Stimulated activated CD4-positive, alpha-beta T cell treated with anti-CD3 and anti-CD28 coated beads, Interleukin-12 subunit alpha, Interleukin-12 subunit beta, amount 100 ng/mL, for 4 hours (primary cell): ENCODE measurements around the gene EGR4.

ENCODE experiments used
- DNase-seq: peaks from one replicate; pipeline ENCODE4 v3.0.0-alpha.2; 2020

Gene EGR4

GRCh38 chr2:73244580-73244979 is 48.8 kb downstream of the EGR4 start:
- DNase-seq: no peak

- DNase-seq: no peak
Measured at GRCh38 chr2:73243884-73244570, 49.3 kb downstream of the EGR4 start.
